Anterior cingulate cortex (tissue), 58 donors: ENCODE results near the gene ZNF423.
A peak's percentile ranks its signal among the peaks of the same experiment; 100 is the strongest.

Experiments used
- DNase-seq, 58 donors: peaks; one replicate each; lab custom pipeline; 2025; lab: John Stamatoyannopoulos, UW

Gene ZNF423

DNA sequence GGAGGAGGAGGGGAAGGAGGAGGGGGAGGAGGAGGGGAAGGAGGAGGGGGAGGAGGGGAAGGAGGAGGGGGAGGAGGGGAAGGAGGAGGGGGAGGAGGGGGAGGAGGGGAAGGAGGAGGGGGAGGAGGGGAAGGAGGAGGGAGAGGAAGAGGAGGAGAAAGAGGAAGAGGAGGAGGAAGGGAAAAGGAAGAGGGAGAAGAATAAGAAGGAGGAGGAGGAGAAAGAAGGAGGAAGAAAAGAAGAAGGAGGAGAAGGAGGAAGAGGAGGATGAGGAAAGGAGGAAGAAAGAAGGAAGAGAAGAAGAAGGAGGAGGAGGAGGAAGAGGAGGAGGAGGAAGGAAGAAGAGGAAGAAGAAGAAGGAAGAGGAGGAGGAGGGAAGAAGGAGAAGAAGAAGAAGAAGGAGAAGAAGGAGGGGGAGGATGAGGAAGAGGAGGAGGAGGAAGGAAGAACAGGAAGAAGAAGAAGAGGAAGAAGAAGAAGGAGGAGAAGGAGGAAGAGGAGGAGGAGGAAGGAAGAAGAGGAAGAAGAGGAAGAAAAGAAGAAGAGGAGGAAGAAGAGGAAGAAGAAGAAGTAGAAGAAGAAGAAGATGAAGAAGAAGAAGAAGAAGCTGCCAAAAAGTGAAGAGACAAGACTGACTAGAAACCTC is 378.5 kb downstream of the ZNF423 start:
- no peak for DNase-seq

DNA sequence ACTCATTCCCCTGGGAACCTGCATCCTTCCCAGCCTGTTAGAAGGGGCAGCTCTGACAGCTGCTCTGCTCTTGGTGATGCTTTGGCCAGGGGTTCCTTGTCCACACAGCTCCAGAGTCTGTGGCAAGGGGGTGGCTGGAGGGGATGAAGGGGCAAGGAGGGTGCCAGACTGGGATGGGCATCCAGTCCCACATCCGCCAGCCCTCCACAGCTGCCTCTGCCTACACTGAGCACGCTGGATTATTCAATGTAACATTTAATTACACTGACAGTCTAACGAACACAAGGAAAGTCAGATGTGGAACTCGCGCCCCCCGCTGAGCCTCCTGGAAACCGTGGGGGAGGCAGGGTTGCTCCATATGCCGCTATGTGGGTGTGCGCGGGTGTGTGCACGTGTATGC is 381.2 kb downstream of the ZNF423 start:
- DNase-seq = peak in 1 of 58 donors; percentile 8

DNA sequence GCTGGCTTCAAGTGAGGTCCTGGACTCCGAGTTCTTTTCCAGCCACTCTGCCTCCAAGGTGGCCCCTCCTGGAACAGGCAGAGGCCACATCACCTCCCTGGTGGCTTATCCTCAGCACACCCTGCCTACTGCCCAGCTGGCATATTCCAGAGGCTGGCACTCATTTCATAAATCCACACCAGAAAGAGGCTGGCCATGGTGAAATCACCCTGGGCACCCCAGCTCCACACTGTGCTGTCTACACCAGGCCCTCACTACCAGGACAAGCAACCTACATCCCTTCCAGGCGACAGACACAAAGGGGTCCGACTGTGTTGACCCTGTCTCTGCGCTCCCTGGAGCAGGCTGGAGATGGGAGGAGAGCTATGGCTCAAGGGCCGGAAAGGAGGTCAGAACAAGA is 382.1 kb downstream of the ZNF423 start:
- no peak for DNase-seq

DNA sequence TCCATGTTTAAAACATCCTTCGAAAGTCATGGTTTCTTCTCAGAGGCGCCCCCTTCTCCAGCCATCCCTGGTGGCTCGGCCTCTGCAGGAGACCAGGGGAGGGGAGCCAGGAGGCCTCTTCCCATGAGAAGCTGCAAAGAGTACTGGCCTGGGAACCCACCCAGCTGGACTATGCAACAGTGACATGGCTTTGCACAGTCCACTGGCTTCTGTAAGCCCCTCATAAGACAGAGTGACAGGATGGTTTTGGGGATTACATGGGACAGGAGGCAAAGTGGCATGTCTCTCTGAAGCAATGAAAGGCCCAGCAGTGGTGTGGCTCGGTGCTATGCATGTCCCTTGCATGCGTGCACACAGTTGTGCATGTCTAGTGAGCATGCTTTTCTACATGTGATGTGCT is 382.8 kb downstream of the ZNF423 start:
- DNase-seq = no peak

DNA sequence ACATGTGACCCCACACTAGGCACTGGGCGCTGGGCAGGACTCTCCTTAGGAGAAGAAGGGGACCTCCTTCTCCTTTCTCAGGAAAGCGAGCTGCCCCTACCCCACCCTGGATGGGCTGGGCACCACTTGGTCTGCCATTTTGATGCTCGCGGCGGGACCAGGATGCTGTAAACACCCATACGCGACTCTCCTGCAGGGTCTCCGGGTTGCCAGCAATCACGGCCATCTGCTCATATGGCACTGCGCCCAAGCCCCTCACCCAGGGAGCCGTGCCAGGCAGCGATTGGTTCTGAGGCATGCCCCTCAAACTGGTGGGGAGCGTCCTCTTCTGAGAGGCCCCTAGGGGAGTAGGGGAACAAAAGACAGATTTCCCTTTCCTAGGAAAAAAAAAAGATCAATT is 383.3 kb downstream of the ZNF423 start:
- DNase-seq = no peak

DNA sequence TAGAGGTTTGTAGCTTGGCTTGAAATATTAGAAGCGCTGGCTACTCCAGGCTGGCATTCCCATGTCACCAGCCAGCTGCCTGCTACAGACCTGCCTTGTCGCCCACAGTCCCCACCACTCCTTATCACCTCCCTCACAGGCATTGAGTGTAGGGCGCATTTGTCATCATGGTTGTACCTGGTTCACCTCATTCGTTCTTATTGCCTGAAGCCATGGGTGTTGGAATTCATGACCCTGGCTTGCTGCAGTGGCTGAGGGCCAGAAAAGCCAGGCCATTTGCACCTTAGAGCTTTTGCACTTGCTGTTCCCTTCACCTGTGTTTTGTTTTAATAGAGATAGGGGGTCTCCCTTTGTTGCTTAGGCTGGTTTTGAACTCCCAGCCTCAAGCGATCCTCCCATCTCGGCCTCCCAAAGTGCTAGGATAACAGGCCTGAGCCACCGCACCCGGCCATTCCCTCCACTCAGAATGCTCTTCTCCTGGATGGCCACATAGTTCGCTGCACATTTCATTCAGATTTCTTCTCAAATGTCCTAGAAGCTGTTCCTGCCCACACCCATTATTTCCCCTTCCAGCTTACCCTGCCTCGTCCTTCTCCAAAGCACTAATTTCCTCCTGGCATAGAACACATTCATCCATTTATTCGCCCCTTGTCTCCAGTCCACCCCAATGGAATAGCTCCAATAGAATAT is 384.7 kb downstream of the ZNF423 start:
- no peak for DNase-seq

DNA sequence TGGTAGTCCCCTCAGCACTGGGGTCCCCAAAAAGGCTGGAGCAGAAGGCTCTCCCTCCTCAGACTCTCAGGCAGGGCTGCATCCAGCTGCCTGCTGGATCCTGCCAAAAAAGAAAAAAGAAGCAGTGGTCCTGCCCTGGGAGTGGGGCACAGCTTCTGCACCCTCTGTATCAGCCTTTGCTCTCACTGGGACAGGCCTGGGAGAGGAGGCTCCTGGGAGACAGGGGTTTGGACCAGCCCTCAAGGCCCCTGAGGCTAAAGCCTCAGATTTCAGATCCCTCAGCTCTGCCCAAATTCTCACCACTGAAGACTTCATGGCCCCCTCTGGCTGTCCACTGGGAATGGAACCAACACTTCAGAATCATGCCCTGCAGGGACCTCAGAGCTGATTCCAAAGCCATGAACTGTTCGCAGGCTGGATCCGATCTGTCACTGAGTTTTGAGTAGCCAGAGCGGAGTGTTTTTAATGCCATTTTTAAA is 385.4 kb downstream of the ZNF423 start:
- no peak for DNase-seq

DNA sequence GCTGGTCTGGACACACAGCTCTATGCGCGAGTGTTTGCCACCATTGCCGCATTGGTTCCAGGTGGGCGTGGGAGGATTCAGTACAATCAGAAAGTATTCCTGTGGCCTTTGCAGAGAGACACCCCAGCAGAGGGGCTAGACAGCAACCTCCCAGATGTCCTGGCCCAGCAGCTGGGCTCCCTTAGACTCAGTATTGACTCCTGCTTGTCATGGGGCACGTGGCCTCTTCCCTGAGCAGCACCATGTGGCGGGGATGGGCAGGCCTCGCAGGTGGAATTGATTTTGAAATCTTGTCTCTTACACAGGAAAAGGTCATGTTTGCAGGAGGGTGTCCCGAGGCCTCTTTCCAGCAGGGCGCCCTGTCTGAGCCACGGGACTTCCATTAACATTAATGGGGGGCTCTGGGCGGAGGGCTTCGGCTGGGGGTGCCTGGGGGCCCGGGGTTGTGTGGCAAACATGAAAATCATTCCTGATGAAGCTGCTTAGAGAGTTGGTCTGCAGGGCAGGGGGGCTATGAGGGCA is 385.9 kb downstream of the ZNF423 start:
- no peak for DNase-seq

DNA sequence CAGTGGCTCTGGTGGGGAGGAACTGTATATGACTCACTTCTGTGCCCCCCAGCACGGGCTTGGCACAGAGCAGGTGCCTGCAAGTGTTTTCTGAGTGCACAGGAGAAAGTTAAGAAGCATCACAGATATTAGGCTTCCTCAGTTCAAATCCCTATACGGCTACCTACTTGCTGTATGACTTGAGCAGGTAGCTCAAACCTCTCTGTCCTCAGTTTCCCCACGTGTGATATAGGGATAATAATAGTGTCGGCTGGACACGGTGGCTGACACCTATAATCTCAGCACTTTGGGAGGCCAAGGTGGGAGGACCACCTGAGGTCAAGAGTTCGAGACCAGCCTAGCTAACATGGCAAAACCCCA is 386.6 kb downstream of the ZNF423 start:
- no peak for DNase-seq

DNA sequence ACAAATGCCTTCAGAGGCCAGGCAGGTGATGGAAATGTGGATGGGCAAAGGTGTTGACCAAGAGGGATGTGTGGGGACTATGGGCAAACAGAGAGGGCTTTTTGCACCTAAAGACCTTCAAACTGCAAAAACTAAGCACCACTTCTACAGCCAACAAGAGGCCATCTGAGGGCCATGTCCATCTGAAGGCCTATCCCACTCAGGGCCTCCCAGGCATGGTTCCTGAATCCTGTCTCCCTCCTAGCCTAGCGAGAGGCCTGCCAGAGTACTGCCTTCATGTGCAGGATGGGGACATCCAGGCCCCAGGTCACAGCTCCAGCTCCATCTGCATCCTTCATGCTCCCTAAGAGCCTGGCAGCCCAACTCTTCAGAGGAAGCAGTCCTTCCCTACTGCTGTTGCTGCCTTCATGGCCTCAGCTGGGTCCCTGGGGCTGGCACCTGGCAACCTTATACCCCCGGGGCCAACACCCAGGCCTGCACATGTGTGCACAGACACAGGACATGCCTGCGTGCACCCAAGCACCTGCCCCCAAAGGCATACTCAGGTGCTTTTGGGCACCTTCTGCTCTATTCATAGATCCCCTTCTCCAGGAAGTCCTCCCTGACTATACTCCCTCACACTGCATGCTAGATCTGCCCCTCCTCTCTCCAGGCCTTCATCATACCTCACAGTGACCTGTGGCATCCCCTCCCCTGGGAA is 387.2 kb downstream of the ZNF423 start:
- no peak for DNase-seq

DNA sequence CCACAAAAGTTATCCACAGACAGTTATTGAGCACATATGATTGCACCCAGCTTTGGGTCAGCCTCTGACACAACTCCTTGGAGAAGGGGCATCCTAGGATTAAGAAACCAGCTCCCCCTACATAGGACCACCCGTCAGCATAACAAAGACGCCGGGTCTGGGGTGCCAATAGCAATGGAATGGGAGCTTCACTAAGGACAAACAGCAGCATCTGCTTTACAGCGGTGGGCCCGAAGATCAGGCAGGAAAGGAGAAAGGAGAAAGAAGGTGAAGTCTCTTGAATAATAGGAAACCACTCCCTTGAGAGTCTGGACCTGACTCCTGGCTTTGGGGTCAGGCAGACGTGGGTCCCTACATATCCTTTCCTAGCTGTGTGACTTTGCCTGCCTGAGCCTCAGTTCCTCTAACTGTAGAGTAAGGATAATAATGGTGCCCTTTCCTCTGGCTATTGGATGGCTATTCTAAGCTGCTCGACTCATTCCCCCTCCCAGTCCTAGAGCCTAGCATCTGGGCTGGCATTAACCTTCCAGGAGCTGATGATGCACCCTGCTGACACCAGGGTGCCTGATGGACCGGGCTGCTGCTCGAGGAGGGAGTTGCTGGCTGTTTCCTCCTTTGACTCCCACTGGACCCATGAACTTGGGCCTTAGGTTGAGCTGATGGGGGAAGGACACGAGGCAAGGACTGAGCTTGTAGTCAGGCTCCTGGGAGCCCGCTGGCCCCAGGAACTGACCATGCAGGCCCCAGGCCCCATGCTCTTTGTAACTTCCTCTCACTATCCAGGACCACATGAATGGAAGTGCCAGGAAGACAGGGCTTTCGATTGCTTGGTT is 388.2 kb downstream of the ZNF423 start:
- DNase-seq = no peak

DNA sequence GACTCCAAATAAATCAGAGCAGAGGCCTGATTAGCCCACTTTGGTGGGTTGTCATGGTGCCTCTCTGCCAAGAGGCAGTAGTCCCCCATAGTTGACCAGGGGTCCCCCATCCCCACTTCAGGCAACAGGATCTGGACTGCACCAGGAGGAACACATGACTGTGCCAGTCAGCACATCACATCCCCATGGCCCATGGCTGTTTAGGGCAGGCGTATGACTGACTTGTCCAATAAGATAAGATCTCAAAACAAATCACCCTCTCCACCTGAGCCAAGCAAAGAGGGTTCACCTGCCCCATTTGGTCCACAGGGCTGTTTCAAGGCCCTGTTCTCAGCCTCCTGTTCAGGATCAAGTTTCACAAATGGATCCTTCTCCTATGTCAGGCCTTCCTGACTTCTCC is 389.0 kb downstream of the ZNF423 start:
- DNase-seq = no peak

DNA sequence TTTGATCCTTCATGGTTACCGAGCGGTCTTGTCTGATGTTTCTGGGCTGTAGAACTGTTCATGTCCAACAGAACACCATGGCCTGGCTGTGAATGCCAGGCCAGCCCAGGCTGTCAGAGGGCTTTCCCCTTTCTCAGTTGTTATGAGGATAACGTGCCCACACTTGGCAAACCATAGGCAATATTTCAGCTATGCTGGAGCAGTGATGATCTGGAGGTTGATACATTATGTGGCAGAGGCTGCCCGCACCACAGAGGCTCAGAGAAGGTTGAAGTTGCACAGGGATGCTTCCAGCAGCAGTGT is 389.4 kb downstream of the ZNF423 start:
- no peak for DNase-seq

DNA sequence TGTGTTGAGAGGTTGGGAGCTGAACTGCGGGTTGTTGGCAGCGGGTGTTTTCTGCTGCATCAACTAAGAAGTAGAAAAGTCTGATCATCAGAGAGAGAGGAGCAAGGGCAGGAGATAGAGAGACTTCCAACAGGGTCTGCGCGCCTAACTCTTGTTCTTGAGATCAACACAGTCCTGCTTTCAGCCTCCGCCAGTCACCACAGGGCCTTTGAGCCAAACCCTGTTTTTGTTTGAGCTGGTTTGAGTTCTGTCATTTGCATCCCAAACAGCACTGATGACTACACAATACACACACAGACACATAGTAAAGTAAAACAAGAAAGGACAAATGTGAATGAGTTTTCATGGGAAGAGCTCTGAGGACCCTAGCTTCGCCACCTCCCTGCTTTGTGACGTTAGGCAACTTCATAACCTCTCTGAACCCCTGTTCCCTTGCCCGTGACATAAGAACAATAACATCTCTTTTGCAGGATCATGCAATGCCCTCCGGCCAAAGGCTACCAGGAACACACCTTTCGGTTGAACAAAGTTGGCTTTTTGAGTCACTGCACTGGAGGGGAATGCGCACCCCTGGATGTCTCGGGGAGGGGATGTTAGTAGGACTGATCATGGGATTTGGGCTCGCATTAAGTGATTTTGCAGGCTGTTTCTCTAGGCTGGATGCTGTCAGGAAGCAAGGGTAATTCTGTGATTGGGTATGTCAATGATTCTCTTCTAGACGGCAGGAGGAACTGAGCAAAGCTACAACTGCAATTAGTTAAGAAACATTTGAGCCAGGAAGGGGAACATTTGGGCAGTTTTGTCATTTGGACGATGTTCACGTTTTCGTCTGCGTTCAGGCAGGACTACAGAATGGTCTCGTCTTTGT is 390.0 kb downstream of the ZNF423 start:
- no peak for DNase-seq

DNA sequence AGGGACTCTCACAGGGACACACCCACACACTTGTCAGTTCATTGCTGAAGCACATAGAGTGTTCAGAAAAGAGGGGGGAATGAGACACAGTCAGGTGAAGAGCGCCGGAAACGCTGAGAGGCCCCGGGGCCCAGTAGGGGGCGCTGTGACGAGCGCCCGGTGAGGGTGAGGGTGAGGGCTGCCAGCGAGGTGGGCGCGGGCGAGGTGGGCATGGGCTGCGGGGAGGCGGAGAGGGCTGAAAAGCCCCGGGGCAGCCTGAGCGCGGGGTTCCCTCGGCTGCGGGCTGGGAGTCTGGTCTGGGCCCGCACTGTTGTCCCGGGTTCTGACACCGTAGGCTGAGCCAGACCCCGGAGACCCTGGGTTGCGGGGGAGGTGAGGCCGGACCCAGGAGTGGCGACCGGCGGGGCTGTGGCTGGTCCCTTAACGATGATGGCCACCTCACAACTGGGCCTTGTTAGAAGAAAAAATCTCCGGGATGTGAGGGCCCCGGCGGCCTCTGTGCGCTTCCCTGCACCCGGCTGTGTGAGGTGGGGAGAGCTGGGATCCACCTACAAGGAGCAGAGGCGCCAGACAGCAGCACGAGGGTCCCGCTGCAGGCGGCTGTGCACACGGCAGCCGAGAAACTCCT is 390.9 kb downstream of the ZNF423 start:
- no peak for DNase-seq

DNA sequence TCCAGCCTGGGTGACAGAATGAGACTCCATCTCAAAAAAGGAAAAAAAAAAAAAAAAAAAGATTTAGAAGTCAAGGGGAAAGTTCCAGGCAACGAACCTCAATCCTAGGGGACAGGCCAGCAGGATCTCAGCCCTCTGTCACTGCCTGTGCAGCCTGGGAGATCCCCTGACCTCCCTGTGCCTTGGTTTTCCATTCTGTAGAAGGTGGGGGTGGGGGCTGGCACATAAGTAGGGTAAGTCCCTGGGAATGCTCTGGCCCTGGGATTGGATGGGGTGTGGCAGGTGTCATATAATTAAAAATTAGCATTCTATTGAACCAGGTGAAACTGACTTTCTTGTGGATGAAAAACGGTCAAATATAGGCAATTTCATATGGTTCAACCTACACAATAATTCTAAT is 391.8 kb downstream of the ZNF423 start:
- DNase-seq = no peak

DNA sequence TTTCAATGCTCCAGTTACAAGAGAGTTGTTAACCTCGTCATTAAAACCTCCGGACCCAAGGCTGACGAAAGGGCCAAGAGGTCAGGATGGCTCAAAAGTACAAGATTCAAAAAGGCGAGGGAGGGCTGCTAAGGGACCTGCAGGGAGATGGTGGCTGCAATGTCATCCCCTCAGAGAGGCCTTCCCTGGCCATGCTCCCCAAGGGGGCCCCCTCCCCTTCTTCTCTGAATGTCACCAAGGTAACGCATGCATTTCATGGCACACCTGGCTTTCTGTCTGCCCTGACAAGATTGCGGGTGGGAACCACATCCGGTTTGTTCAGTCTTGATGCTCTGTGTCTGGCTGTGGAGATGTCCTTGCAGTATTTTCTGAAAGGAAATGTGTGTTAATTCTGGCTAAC is 392.4 kb downstream of the ZNF423 start:
- DNase-seq = no peak

DNA sequence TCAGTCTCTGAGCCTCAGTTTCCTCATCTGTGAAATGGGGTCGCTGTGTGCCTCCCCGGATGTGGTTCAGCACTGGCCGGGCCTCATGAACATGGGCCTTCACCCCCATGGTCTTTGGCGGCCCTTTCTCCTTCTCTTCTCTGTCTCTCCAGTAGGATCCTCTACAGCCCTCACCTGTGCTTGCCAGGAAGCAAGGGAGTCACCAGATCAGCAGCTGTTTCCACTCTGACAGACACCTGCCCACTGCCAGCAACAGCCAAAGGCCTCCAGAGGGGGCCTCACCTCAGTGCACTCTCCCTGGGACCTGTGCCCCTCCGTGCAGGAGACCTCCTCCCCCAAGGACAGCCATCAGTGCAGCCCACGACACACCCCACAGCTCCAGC is 392.9 kb downstream of the ZNF423 start:
- no peak for DNase-seq

DNA sequence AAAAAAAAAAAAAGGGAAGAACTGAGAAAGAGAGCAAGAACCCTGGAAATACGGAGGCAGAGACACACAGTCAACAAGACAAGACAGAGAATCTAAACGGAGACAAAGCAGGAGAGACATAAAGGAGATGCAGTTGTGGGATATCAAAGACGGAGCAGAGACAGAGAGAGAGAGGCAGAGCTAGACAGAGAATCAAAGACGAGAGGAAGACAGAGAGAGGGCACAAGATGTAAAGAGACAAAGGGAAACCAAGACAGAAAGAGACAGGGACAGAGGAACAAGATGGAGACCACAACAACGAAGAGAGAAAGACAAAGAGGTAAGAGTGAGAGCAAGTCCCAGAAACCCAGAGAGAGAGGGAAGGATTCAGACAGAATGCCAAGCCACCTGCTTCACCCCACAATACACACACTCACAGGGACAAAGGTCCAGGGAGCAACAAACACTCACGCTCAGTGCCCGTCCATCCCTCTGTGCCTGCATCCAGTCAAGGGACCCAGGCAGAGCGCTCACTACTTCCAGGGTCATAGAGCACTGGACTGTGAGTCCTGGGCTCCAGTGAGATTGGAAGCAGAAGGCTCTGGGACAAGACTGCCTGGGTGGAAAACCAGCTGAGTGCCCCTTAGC is 393.4 kb downstream of the ZNF423 start:
- DNase-seq = no peak
